ENCODE results near the gene BCLAF1.

The BCLAF1 gene, protein sequence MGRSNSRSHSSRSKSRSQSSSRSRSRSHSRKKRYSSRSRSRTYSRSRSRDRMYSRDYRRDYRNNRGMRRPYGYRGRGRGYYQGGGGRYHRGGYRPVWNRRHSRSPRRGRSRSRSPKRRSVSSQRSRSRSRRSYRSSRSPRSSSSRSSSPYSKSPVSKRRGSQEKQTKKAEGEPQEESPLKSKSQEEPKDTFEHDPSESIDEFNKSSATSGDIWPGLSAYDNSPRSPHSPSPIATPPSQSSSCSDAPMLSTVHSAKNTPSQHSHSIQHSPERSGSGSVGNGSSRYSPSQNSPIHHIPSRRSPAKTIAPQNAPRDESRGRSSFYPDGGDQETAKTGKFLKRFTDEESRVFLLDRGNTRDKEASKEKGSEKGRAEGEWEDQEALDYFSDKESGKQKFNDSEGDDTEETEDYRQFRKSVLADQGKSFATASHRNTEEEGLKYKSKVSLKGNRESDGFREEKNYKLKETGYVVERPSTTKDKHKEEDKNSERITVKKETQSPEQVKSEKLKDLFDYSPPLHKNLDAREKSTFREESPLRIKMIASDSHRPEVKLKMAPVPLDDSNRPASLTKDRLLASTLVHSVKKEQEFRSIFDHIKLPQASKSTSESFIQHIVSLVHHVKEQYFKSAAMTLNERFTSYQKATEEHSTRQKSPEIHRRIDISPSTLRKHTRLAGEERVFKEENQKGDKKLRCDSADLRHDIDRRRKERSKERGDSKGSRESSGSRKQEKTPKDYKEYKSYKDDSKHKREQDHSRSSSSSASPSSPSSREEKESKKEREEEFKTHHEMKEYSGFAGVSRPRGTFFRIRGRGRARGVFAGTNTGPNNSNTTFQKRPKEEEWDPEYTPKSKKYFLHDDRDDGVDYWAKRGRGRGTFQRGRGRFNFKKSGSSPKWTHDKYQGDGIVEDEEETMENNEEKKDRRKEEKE

DNA sequence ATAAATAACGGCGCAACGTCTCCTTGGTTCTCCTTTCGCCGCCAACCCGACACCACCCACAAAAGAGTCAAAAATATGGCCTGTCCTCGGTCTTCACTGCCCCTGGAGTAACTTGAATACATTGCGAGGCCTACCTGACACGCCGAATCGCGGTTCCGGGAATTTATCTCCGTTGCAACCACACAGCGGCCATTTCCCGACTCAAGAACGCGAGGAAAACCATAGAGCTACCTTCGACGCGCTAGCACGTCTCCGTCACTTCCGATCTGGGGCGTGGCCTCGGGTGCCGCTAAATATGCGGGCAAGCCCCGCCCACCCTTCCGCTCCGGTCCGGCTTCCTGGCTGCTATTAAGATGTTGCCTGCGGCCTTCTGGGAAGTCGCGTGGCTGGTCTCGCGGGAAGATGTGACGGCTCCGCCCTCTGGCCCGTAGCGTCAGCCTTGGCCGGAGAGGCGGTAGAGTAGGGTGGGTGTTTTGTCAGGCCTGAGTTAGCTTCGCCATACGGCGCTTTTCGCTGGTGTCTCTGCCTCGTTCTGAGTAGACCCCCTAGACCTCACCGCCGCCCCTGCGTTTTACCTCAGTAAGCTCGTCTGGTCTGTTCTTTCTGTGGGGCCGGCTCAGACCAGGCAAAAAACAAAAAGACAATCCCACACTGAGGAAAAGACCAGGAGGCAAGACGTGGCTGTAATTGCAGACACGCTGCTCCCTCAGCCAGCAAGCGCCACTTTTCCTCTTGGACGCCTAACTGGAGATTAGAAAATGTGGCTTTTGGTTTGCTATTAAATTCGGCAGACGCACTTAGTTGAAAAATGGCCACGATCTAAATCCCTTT lies at the start of gene BCLAF1:
BCLAF1 (minus strand) TSS at position 268 of the 831 bp plus-strand sequence. CDS start 9,980 bp downstream, outside the sequence.
- peak; percentile 99 for DNase-seq (ENCODE audit: low read depth)

DNA sequence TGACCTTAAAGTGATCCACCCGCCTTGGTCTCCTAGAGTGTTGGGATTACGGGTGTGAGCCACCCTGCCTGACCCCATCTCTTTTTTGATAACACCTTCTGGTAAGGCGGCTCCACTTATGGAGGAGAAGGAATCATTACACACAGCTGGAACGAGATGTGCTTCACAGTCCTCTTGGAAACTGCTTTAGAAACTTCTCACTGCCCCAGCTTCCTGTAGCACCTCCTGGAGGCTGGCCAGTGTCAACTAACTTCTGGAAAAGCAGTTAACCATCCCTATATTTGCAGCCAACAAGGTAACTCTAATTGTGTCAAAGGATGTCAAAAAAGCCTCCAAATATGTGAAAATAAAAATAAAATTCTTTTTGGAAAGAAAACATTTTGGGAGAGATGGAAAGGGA lies 48.8 kb upstream of the BCLAF1 start:
- DNase-seq (ENCODE audit: low read depth) = no peak

DNA sequence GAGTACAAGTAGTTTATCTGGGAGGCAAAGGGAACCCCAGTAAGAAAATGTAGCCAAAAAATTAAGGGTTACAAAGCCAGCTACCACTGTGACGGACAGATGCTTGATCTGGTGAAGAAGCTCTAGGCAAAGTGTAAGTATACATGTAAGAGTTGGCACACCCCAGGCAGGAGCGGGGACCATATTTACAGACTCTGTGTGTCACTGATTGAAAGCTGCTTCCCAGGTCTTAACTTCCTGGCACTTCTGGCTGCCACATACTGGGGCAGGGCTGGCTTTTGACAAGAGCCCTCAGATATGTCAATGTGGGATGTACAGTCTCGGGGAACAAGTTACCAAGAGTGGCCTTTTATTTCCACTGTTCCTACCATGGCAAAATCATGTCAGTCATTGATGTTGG lies 48.0 kb upstream of the BCLAF1 start:
- no peak for DNase-seq (ENCODE audit: low read depth)

DNA sequence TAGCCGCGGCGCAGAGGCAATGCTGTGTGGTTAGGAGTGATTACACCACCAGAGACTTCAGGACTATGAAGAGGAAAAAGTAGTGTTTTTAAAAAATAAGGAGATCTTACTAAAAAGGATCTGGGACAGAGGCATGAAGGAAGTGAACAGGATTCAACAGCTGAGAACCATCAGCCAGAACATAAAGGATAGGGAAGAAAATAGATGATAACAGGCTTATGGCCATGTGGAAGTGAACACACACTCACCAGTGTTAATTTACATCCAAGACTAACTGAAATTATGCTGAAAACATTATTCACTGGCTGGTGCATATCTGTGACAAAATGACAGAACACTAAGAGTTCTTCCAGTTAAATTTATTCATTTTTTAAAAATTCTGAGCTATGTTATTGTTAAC lies 47.5 kb upstream of the BCLAF1 start:
- no peak for DNase-seq (ENCODE audit: low read depth)

DNA sequence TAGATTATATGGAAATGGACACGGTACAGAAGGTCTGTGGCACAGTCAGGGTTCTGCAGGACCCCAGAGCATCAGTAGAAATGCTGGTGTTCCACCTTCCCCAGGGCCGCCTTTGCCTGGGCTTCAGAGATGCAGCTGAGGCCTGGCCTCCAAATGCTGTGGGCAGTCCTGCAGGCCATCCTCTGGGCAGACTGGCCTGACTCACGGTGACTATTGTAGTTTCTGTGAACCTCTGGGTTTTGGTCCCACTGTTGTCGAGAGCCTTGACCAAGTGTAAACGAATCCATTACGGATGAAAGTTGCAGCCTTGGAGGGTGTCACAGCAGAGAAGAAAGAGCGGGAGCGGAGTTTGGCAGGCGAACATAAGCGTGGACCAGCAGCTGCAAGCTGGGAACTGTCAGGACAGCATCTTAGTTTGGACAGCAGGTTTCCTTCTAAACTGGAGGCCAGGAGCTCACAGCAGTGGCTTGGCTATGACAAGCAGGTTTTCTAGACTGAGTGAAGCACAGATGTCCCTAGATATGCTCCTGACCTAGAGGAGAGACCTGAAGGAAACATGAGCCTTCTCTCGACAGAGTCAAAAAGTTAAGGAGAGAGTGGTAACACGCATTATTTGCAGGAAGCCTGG lies 46.2 kb upstream of the BCLAF1 start:
- DNase-seq (ENCODE audit: low read depth) = no peak

DNA sequence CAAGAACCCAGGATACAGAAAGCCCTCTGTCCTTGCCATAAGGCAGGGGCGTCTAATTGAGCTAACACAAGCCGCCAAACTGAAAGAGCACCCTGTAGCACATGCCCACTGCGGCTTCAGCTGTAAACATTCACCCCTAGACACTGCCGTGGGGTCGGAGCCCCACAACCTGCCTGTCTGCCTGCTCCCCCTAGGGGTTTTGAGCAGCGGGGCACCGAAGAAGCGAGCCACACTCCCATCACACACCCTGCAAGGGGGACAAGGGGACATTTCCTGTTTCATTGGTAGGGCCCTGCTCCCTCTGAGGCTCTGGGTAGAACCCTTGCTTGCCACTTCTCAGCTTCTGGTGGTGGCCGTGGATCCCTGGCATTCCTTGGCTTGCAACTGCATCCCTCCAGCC lies 45.2 kb upstream of the BCLAF1 start:
- DNase-seq (ENCODE audit: low read depth) = no peak

DNA sequence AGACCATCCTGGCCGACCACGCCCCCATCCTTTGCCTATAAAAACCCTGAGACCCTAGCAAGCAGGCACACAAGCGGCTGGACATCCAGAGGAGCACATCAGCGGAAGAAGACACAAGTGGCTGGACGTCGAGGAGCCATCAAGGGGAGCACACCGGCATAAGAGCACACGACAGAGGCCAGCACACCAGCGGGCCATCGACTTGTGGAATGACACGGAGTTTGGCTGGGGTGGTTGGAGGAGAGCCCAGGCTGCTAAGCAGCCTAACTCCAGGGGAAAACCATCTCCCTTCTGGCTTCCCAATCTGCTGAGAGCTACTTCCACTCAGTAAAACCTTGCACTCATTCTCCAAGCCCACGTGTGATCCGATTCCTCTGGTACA lies 44.8 kb upstream of the BCLAF1 start:
- DNase-seq (ENCODE audit: low read depth) = no peak

DNA sequence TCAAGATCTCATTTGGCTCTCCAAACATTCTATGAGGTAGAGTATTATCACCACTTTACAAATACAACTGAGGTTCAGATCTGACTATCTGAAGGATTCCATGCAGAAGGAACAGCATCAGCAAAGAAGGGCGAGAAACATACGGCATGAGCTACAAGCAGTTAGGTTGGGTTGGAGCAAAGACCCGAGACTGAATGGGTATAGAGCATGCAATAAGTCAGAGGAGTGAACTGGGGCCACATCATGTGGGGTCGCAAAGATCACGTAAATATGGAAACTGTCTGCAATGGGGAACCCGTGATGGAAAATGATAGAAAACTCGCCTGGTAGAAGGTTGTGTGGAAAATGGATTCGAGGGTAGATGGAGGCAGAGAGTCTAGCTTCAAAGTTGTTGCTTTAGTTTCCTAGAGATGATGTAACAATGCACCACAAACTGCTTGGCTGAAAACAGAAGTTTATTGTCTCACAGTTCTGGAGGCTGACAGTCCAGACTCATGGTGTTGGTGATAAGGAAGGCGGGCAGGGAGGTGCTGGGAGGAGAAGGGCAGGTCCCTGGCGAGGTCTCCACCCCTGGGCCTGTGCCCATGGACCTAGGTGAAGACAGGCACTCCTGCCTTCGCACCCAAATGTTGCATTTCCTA lies 44.3 kb upstream of the BCLAF1 start:
- DNase-seq (ENCODE audit: low read depth) = no peak

DNA sequence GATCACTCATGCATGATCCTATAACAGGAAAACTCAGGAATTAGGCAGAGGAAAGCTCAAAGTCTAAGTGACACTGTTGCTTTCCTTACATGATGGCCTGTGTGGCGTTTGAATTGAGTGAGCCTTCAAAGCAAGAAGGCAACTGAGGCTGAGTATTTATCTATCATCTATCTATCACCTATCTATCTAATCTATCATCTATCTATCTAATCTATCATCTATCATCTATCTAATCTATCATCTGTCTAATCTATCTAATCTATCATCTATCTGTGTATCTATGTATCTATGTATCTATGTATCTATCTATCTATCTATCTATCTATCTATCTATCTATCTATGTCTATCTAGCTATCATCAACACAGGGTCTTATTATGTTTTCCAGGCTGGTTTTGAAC lies 41.8 kb upstream of the BCLAF1 start:
- no peak for DNase-seq (ENCODE audit: low read depth)

DNA sequence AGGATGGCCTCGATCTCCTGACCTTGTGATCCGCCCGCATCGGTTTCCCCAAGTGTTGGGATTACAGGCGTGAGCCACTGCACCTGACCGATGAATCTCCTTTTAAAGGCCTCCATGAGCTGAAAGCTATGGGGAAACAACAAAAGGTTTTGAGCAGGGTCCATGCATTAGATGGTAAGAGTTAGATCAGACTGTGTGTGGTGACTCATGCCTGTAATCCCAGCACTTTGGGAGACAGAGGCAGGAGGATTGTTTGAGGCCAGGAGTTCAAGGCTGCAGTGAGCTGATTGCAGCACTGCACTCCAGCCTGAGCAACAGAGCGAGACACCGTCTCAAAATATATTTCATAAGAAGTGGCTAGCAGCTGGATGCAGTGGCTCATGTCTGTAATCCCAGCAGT lies 41.0 kb upstream of the BCLAF1 start:
- no peak for DNase-seq (ENCODE audit: low read depth)

DNA sequence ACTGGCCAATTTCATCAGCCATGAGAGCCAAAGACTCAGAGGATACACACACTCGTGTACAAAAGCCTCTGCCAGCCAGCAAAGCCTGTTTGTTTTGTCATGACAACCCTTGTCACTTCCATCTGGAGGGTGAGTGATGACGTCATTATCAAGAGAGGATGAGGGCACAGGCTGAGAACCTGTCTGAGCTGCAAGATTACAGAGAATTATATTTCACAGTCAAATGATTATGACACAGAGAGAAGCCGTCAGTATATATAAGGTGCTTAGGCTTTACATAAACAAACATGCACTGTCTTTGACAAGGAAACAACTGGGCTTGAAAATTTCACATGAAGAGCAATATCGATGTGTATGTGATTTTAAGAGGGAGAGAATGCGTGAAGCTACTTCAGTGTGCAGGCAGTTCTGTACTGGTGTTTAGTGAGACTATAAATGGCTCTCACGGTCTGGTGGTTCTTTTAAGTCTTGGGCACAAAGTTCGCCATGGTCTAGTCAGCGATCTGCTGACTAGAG lies 36.5 kb upstream of the BCLAF1 start:
- DNase-seq (ENCODE audit: low read depth) = no peak

DNA sequence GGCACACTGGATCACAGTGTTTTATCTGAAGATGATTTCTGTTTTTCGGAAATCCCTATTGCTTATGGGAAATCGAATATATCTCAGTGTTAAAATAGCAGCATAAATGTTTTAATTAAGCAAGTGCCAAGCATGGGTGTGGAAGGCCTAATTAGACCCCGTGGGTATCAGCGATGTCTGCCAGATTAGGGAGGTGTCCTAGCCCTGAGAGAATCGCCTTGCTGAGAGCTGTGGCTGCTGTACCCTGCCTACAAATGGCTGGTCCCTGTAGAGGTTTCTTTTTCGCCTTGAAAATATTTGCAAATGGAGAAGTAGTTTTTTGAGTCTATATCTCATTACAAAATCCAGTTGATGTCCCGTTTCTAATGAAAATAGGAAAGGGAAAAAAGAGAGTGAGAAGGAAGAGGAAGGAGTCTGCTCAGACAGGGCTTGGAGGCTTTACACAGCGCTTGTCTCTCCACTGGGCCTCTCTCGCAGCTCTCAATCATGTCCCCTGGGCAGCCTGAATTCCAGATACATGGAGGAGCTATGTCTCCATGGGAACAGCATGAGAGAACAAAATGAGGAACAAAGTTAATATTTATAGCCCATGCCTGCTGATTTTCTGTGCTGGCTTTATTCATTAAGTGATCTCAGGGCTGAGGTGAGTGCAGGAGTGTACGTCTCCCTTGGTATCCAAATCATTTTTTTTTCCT lies 35.2 kb upstream of the BCLAF1 start:
- DNase-seq (ENCODE audit: low read depth) = no peak

DNA sequence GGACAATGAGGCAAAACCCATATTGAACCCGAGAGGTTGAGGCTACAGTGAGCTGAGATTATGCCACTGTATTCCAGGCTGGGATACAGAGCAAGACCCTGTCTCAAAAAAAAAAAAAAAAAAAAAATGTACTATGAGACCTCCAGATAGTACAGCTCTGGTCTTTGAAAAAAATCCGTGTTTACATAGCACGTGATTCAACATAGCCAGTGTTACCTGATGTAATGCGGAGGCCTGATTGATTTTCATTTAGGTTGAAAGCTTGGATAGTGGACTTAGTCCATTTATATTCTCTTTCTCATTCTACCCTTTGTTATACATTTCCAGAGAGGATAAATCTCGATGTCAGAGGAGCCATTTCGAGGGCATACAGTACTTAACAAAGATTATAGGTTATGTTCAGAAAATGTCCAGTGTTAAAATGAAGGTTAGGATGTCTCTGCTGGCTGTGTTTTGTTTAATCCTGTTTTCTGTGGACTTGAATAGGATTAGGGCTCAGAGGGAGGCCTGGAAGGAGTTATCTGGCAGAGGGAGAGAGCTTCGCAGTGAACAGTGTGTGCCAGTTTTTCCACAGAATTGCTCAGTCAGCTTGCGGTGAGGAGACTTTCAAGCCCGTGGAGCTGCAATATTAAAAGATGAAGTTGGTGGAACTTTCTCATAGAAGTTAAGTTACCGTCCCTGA lies 33.9 kb upstream of the BCLAF1 start:
- no peak for DNase-seq (ENCODE audit: low read depth)

DNA sequence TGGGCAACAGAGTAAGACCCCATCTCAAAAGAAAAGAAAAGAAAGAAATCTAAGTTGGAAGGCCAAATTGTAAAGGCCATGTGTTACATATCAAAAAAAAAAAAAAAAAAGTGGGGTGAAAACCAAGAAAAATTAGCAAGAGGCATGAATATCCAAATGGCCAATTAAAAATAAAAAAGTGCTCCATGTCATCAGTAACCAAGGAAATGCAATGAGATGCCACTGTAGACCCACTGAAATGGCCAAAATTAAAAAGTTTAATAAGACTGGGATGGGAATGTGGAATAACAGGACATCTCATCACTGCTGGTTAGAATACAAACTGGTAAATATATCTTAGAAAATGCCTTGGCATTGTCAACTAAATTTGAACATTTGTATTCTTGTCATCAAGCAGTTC lies 30.1 kb upstream of the BCLAF1 start:
- DNase-seq (ENCODE audit: low read depth) = no peak

DNA sequence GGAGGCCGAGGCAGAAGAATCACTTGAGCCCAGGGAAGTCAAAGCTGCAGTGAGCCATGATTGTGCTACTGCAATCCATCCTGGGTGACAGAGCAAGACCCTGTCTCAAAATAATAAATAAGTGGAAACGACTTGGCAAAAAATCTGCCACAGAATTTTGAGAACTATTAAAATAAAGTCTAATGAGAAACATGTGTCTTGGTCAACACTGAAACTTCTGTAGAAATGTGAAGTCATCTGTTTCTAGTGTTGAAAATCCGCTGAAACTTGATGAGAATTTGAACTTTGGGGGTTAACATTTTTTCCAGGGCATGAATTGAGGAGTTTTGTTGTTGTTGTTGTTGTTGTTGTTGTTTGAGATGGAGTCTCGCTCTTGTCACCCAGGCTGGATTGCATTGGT lies 29.0 kb upstream of the BCLAF1 start:
- DNase-seq (ENCODE audit: low read depth) = no peak

DNA sequence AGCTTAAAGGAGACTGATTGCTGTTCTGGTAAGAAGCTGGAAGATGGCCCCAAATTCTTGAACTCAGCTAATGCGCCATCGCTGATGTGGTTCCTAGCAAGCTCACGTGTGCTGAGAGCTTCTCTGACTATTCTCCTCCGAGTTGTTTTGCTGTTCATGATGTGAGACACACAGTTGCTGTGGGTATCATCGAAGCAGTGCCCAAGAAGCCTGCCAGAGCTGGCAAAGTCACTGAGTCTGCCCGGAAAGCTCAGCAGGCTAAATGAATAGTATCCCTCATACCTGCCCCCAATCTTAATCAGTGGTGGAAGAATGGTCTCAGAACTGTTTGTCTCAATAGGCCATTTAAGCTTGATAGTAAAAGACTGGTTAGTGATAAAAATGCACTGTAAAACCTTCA lies 28.3 kb upstream of the BCLAF1 start:
- DNase-seq (ENCODE audit: low read depth) = no peak

DNA sequence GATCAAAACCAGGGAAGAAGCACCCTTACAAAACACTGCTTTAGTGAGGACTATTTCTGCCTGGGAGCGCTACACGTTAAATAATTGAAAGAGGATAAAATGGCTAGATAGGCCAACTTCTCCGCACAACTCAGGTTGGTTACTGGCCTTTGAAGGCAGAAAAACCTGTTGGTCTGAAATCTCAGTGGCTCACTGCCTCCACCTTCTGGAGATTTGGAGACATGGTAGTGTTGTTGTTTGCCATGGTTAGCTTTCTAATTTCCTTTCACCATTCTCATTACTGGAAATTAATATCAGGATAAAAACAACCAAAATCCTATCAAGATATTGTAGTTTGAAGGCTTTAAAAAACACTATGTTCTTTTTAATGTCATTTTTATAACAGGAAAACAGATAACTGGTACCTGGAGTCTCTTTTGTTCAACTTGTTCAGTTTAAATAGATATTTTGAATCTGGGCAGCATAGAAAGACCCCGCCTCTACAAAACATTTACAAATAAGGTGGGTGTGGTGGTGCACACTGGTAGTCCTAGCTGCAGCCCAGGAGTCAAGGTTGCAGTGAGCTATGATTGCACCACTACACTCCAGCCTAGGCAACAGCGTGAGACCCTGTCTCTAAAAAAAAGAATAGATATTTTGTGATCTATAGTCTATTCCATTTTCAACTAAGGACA lies 27.5 kb upstream of the BCLAF1 start:
- DNase-seq (ENCODE audit: low read depth) = peak; percentile 30

DNA sequence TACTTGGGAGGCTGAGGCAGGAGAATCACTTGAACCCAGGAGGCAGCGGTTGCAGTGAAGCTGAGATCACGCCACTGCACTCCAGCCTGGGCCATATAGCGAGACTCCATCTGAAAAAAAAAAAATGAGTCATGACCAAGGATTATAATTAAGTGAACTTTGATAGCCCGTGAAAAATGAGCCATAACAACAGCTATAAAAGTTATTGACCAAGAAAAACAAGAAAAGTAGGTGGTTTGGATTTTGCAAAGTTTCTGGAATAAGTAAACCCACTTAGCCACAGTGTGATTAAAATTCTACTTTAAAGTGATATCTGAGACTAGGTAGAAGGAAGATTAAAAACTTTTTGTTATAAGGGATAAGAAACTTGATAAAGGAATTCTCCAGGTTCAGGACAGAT lies 25.9 kb upstream of the BCLAF1 start:
- no peak for DNase-seq (ENCODE audit: low read depth)

DNA sequence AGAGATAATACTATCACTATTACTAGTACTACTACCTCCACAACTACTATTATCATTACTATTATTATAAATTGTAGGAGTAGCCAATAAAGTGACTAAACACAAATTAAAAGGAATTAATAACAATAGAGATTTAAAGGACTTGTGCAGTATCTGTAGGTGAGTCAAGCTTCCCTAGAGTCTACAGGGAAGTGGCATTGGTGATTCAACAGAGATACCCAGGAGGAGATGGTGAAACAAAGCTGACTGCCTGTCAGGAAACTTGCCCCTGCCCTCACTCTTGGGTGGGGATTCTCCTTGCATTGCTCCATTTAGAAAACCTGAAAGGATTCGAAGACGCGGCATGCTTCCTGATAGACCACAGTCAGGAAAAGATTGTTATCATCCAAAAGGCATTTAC lies 23.3 kb upstream of the BCLAF1 start:
- DNase-seq (ENCODE audit: low read depth) = no peak
